Peyer's patch (tissue), 4 donors: ENCODE data around the gene KLK8.

Experiments
- POLR2A ChIP-seq, 2 donors: fragments of 450-650 bp; IDR thresholded peaks; one replicate each; pipeline ENCODE4 v1.5.1; 2017; ENCODE audit warnings: antibody characterized with exemption in 2 of 2, mild to moderate bottlenecking in 2 of 2, moderate library complexity in 2 of 2
- TF ChIP-seq, protein P1 (sequence below), 6 experiments: fragments of 450-650 bp in 4 of 6; fragments of 200-600 bp in 2 of 6; sonication (generic) in 1 of 6; IDR thresholded peaks; one replicate each; pipeline ENCODE4 v1.5.1; 2017 to 2019; ENCODE audit warnings: antibody characterized with exemption in 6 of 6, mild to moderate bottlenecking in 3 of 6, moderate library complexity in 1 of 6

DNA sequence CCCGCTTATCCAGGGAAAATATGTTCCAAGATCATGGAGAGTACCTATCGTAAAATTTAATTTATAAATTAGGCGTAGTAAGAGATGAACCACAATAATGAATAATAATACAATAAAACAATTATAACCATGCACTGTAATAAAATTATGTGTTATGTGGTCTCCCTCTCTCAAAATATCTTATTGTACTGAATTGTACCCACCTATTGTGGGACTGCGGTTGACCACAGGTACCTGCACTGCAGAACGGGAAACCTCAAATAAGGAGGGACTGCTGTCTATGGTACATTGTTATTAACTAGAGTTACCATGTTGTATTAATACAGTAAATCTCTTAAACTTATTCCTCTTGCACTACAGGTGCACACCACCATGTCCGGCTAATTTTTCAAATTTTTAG is 38.7 kb upstream of the KLK8 start:
- TF ChIP-seq, protein P1, sequence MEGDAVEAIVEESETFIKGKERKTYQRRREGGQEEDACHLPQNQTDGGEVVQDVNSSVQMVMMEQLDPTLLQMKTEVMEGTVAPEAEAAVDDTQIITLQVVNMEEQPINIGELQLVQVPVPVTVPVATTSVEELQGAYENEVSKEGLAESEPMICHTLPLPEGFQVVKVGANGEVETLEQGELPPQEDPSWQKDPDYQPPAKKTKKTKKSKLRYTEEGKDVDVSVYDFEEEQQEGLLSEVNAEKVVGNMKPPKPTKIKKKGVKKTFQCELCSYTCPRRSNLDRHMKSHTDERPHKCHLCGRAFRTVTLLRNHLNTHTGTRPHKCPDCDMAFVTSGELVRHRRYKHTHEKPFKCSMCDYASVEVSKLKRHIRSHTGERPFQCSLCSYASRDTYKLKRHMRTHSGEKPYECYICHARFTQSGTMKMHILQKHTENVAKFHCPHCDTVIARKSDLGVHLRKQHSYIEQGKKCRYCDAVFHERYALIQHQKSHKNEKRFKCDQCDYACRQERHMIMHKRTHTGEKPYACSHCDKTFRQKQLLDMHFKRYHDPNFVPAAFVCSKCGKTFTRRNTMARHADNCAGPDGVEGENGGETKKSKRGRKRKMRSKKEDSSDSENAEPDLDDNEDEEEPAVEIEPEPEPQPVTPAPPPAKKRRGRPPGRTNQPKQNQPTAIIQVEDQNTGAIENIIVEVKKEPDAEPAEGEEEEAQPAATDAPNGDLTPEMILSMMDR (IDR thresholded peaks at IDR 0.05), result no peak
- TF ChIP-seq POLR2A (IDR thresholded peaks at IDR 0.05), result no peak
